Right renal cortex interstitium (tissue), 3 donors: Measurements from ENCODE around the gene HOXA1. TPM values are rescaled to one million over a fixed set of nuclear protein-coding genes. Genes with fewer than 3 reads are reported as not detected.

Experiments
- DNase-seq, 3 donors: peaks; one replicate each; pipeline ENCODE4 v3.0.0-alpha.2; 2013; ENCODE audit warnings: low read depth in 3 of 3, low spot score in 2 of 3
- polyA plus RNA-seq, 3 donors: library from polyadenylated mRNA; unstranded; fragments of 120-200 nt; gene quantifications; one replicate each; pipeline ENCODE4 v1.2.1, GENCODE V29; 2013; ENCODE audit not compliant: insufficient read length in 3 of 3

HOXA1 gene
- polyA plus RNA-seq, 3 donors: 2.3 to 2.5 (median 2.4) TPM

GRCh38 chr7:27132214-27132613 lies 36.4 kb upstream of the HOXA1 start:
- no peak for DNase-seq

- DNase-seq: no peak
Measured at GRCh38 chr7:27131390-27131819, 35.6 kb upstream of the HOXA1 start.

- no peak for DNase-seq
Measured at GRCh38 chr7:27130540-27131389, 35.0 kb upstream of the HOXA1 start, which contains the start of gene HOXA4. HOXA4 (minus strand) TSS chr7:27130757; CDS start chr7:27130733, 24 bp downstream.

- no peak for DNase-seq
Measured at GRCh38 chr7:27129729-27130539, 34.1 kb upstream of the HOXA1 start.

- no peak for DNase-seq
Measured at GRCh38 chr7:27128776-27129728, 33.3 kb upstream of the HOXA1 start.

- no peak for DNase-seq
Measured at GRCh38 chr7:27128034-27128433, 32.2 kb upstream of the HOXA1 start.

- no peak for DNase-seq
Measured at GRCh38 chr7:27126596-27127327, 31.0 kb upstream of the HOXA1 start.

GRCh38 chr7:27125986-27126394 lies 30.2 kb upstream of the HOXA1 start:
- no peak for DNase-seq

- no peak for DNase-seq
Measured at GRCh38 chr7:27124902-27125689, 29.3 kb upstream of the HOXA1 start.

GRCh38 chr7:27124096-27124901 lies 28.5 kb upstream of the HOXA1 start:
- no peak for DNase-seq

- no peak for DNase-seq
Measured at GRCh38 chr7:27123477-27124053, 27.8 kb upstream of the HOXA1 start.

GRCh38 chr7:27123007-27123476 lies 27.2 kb upstream of the HOXA1 start:
- DNase-seq: no peak

- no peak for DNase-seq
Measured at GRCh38 chr7:27122077-27122910, 26.5 kb upstream of the HOXA1 start.

- DNase-seq: no peak
Measured at GRCh38 chr7:27121684-27122076, 25.9 kb upstream of the HOXA1 start.

GRCh38 chr7:27119412-27119911 lies 23.7 kb upstream of the HOXA1 start:
- DNase-seq: no peak

GRCh38 chr7:27118580-27118979 lies 22.8 kb upstream of the HOXA1 start:
- no peak for DNase-seq
